Retinal pigment epithelial cell (primary cell): ENCODE data around the gene STEAP1B.
A peak's percentile ranks its signal among the peaks of the same experiment; 100 is the strongest.

Experiments
- DNase-seq: peaks from one replicate; pipeline ENCODE4 v3.0.0-alpha.2; 2010; ENCODE audit warnings: low read depth
- H3K4me3 ChIP-seq: 2 replicates; pipeline ENCODE4 v1.5.1; 2011; ENCODE audit warnings: mild to moderate bottlenecking, low read length, control low read depth, moderate library complexity
- TF ChIP-seq, protein P1 (sequence below): conservative IDR thresholded peaks from 2 replicates; pipeline ENCODE4 v1.5.1; 2011; ENCODE audit warnings: low read depth, low read length, control low read depth, inconsistent platforms

STEAP1B gene

DNA sequence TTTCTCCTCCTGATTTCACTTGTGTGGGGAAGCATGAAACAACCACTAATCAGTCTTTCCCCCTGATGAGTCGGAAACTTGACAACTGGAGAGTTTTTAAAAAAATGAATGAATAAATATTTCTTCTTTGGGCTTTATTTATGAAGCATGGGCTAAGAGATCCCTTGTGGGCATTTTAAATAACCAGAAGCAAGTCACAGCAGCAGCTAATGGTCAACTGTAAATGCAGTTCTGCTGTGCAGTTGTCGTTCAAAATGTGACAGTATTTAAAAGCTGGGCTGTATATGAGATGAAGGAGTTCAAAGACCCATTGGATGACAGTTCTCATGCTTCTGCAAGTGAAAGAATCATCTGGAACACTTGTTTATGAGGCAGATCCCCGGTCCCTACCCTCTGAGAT, 54.1 kb downstream of the STEAP1B start:
- no peak for DNase-seq
- no peak overlapping the region for H3K4me3 ChIP-seq
- TF ChIP-seq, protein P1, sequence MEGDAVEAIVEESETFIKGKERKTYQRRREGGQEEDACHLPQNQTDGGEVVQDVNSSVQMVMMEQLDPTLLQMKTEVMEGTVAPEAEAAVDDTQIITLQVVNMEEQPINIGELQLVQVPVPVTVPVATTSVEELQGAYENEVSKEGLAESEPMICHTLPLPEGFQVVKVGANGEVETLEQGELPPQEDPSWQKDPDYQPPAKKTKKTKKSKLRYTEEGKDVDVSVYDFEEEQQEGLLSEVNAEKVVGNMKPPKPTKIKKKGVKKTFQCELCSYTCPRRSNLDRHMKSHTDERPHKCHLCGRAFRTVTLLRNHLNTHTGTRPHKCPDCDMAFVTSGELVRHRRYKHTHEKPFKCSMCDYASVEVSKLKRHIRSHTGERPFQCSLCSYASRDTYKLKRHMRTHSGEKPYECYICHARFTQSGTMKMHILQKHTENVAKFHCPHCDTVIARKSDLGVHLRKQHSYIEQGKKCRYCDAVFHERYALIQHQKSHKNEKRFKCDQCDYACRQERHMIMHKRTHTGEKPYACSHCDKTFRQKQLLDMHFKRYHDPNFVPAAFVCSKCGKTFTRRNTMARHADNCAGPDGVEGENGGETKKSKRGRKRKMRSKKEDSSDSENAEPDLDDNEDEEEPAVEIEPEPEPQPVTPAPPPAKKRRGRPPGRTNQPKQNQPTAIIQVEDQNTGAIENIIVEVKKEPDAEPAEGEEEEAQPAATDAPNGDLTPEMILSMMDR: no peak

DNA sequence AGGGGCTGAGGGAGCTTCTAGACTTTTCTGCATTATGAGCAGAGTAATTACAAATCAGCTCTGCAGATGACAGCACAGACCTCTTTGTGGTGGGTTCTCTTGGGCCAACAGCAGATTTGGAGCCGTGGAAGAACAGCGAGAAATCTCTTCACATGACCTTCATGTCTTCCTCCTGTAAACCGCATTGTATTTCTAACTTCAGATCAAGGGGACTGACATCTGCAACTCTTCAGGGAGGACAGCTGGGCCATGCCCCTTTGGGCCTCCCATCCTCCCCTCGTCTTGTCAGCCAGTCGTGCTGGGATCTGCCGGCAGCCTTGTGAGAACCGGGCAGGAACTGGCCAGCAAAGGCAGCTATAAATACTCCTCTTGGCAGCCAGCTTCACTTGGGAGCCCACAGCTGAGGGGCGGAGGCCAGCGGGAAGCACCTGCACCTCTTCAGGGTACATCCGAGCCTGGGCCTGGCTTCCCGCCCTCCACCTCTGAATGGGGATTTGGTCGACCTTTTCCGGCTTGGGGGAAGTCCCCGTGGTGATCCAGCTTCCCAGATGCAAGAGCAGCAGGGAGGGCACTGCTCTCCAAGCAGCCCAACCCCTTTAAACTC, 54.7 kb downstream of the STEAP1B start:
- TF ChIP-seq, protein P1: no peak
- H3K4me3 ChIP-seq: no peak overlapping the region
- DNase-seq: no peak

DNA sequence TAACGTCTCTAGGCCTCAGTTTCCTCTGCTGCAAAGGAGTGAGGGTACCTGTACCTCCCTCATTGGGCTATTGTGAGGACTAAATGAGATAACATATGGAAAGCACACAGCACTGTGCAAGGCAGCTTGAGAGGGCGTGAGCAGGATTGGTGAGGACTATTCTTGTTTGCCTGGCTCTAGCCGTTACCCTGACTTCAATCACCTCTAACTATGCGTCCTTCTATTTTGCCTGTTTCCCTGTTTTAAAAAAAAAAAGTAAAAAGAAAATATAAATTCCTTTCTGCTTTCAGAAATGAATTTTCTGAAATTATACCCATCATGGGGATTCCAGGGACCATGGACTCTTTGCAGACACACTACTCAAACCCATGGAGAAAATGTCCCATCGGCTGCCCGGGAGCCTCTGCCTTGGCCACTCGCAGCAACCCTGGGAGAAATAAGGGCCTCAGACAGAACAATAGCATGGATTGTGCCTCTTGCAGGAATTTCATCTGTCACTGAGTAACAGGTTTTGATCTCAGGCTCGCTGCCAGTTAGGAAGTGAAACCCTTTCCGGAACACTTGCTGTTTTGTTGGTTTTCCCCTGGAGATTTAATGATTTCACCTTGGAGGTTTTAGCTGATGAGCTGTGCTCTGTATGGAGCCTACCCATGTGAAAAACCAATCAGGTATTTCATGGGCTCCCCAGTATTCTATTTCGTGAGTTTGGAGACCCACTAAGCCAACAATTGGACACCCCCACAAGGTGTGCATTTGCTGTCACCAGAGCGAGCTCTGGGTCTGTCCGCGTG, 55.6 kb downstream of the STEAP1B start:
- H3K4me3 ChIP-seq: no peak overlapping the region
- TF ChIP-seq, protein P1: no peak
- DNase-seq: peak; percentile 51

DNA sequence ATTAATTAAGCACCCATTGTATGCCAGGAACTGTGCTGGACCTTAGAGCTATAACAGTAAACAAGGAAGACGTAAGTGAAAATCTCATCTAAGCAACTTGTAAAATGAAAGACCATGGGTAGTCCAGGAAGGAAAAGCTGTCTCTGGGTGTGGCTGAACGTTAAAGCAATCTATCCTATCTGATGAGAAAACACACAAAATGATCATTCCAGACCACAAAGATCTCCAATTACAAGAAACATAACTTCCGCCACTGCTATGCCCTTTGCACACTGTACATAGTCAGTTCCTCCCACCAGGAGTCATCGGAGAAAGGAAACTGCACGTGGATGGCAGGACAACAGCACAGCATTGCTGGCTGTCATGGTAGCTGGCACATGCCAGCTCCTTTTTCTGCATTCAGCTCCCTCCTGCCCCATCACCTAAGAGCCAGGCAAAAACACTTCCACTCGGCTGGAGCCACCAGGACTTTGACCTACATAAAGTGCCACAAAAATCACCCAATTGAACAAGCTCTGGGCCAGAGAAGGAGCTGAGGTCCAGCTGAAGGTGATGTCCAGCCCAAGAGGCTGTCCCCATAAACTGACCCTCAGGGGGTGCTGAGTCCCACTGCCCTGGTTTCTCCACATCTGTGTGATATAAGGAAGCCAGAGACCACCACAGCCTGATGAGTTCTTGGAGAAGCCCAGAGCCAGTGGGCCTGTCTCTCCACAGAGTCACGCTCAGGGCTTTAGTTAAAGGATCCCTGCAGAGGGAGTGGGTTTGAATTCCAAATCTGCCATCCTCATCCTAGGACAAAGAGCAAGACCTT, 56.4 kb downstream of the STEAP1B start:
- TF ChIP-seq, protein P1: no peak
- H3K4me3 ChIP-seq: no peak overlapping the region
- no peak for DNase-seq

DNA sequence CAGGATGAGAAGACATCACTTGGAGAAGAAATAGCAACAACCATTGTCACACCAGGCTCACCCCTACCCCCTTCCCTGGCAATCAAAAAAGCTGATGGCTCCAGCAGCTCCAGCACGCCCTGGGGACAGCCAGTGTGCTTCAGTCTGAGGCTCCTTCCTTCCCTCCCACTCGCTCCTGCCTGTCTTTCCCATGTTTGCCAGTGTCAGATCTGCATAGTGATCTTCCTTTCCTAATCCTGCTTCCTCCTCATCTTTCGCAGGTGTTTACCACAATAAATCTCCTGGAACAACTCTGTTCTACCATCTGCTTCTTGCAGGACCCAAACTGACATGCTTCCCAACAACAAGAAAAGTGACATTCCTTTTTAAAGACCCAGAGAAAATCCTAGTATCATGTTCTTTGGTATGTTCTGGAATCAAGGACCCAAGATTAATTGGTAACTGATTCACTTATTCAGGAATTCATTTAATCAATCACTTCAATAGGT, 57.1 kb downstream of the STEAP1B start:
- DNase-seq: no peak
- no peak overlapping the region for H3K4me3 ChIP-seq
- TF ChIP-seq, protein P1: no peak

DNA sequence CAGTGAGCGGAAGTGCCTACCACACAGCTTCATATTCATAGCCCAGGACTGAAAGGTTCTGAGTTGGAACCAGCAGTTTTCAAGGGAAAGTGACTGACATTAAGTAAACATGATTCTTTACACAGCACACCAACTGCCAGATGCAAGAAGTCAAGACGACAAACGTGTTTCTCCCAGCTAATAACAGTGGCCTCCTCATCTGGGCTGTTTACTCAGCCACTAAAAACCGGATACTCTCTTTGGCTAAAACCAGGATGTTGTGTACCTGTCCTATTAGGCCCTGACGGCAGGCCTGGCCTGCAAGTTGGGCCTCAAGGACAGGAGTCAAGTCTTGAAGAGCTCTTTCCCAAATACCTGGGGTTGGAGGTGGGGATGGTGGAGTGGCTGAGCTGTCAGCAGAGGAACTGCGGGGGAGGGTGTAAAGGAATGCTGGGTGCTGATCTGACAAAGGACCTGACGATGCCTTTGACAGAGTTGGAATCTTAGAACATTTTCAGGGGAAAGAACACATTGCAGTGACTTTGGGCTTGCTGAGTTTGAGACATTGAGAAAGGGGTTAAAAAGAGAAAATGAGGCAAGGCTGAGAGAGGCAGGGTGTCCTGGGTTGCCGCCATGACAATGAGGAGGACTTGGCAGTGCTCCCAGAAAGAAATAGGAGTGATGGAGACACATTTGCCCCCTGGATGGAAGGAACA, 57.7 kb downstream of the STEAP1B start:
- DNase-seq: no peak
- TF ChIP-seq, protein P1: no peak
- no peak overlapping the region for H3K4me3 ChIP-seq
